HUES64 (cell line): ENCODE data around the gene AIG1.
"Not testable (repeated sequence)": the region's sequence is repeated elsewhere in the genome, so short reads cannot be mapped to it uniquely, and the experiment has no call there.

Experiments
- H3K27ac ChIP-seq: 2 replicates; pipeline ENCODE4 v1.7.0; 2013; ENCODE audit warnings: low read depth, low read length, inconsistent platforms
- H3K27me3 ChIP-seq: 2 replicates; pipeline ENCODE4 v1.6.1; 2013; ENCODE audit warnings: mild to moderate bottlenecking, low read length; ENCODE audit not compliant: insufficient read depth
- H3K36me3 ChIP-seq: 2 replicates; pipeline ENCODE4 v1.6.1; 2013; ENCODE audit warnings: mild to moderate bottlenecking, low read length; ENCODE audit not compliant: insufficient read depth
- H3K4me1 ChIP-seq: 2 replicates; pipeline ENCODE4 v1.6.1; 2013; ENCODE audit warnings: mild to moderate bottlenecking, low read length, moderate library complexity; ENCODE audit not compliant: insufficient read depth
- H3K4me3 ChIP-seq: 2 replicates; pipeline ENCODE4 v1.5.1; 2013; ENCODE audit warnings: mild to moderate bottlenecking, low read length, moderate library complexity
- H3K9ac ChIP-seq: 2 replicates; pipeline ENCODE4 v1.6.1; 2013; ENCODE audit warnings: mild to moderate bottlenecking, low read depth, low read length
- H3K9me3 ChIP-seq: 2 replicates; pipeline ENCODE4 v1.6.1; 2013; ENCODE audit warnings: low read depth, low read length; ENCODE audit not compliant: insufficient read depth
- WGBS: fragments of 150-250, 120-280 bp; methylation state at CpG from one replicate; pipeline ENCODE4 v1.1.7; 2013; ENCODE audit warnings: missing lambda C conversion rate; 5-methylcytosine and 5-hydroxymethylcytosine counted together

Gene AIG1

DNA sequence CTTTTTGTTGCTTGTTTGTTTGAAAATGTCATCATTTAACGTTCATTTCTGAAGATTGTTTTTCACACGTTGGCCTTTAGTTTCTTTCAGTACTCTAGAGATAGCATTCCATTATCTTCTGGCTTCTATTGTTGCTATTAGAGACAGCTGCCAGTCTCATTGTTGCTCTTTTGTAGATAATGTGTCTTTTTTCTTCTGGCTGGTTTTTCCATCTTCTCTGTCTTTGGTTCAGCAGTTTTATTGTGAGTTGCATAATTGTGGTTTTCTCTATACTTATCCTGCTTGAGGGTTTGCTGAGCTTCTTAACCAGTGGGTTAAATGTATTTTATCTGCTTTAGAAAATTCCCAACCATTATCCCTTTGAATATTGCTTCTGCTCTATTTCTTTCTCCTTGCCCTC lies 23.2 kb upstream of the AIG1 start:
- Histone ChIP-seq H3K4me1 (no peaks in the 10 kb centered on the region), H3K27me3 (no peaks in the 10 kb centered on the region), H3K4me3 (no peak overlapping the region), H3K9ac (no peak overlapping the region), H3K9me3 (no peaks in the 10 kb centered on the region), H3K36me3 (no peaks in the 10 kb centered on the region), H3K27ac (no peak overlapping the region)
- 90% methylated on average over 2 of the region's 2 CpGs for WGBS

DNA sequence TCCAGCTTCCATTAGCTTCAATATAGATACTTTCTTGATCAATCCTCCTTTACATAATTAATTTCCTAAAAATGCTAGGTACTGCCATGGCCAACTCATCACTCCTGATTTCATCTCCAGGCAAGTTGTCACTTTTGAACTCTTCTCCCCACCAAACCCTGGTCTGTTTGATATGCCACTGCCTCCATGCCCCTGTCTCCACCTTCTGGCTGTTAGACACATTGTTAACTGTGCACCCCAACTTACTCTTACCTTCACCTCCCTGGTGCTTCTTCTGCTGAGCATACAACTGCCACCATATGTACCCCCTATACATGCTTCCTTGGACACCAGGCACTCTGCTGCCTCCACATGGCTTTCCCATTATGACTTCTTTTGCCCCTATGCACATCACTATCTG lies 21.9 kb upstream of the AIG1 start:
- Histone ChIP-seq H3K4me3 (no peak overlapping the region), H3K27ac (no peak overlapping the region), H3K9me3 (no peaks in the 10 kb centered on the region), H3K9ac (no peak overlapping the region), H3K36me3 (no peaks in the 10 kb centered on the region), H3K4me1 (no peaks in the 10 kb centered on the region), H3K27me3 (no peaks in the 10 kb centered on the region)

GRCh38 chr6:143039548-143039947 lies 21.1 kb upstream of the AIG1 start:
- Histone ChIP-seq H3K27ac (no peak overlapping the region), H3K36me3 (no peaks in the 10 kb centered on the region), H3K4me1 (no peaks in the 10 kb centered on the region), H3K9ac (no peak overlapping the region), H3K4me3 (no peak overlapping the region), H3K9me3 (no peaks in the 10 kb centered on the region), H3K27me3 (no peaks in the 10 kb centered on the region)
- 97% methylated on average over 4 of the region's 4 CpGs for WGBS

- no peak overlapping the region for H3K9ac ChIP-seq
- WGBS: 88% methylated on average over 2 of the region's 2 CpGs
Measured at GRCh38 chr6:143040018-143040417, 20.7 kb upstream of the AIG1 start.

DNA sequence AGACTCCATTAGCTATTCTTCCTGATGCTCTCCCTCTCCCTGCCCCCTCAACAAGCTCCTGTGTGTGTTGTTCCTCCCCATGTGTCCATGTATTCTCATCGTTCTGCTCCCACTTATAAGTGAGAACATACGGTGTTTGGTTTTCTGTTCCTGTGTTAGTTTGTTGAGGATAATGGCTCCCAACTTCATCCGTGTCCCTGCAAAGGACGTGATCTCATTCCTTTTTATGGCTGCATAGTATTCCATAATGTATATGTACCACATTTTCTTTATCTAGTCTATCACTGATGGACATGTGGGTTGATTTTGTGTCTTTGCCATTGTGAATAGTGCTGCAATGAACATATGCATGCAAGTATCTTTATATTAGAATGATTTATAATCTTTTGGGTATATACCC lies 16.3 kb upstream of the AIG1 start:
- H3K9me3 ChIP-seq, H3K27ac ChIP-seq, H3K27me3 ChIP-seq, H3K4me1 ChIP-seq, H3K9ac ChIP-seq, H3K36me3 ChIP-seq, H3K4me3 ChIP-seq: not testable (repeated sequence)
- 100% methylated on average over 2 of the region's 4 CpGs for WGBS

More at GRCh38 chr6:143040018-143040417, 20.7 kb upstream of the AIG1 start:
- Histone ChIP-seq H3K4me1 (no peaks in the 10 kb centered on the region), H3K27me3 (no peaks in the 10 kb centered on the region), H3K27ac (no peak overlapping the region), H3K4me3 (no peak overlapping the region), H3K36me3 (no peaks in the 10 kb centered on the region), H3K9me3 (no peaks in the 10 kb centered on the region)

- 96% methylated on average over 10 of the region's 10 CpGs for WGBS
- Histone ChIP-seq H3K9ac (no peak overlapping the region), H3K4me1 (no peaks in the 10 kb centered on the region), H3K36me3 (no peaks in the 10 kb centered on the region), H3K9me3 (0 out of 2 replicates have a peak, but pooled peaks cover 7% of the 10 kb centered on the region), H3K27ac (no peak overlapping the region), H3K27me3 (no peaks in the 10 kb centered on the region), H3K4me3 (no peak overlapping the region)
Measured at GRCh38 chr6:143049611-143050010, 11.1 kb upstream of the AIG1 start.

GRCh38 chr6:143050509-143050908 lies 10.2 kb upstream of the AIG1 start:
- Histone ChIP-seq H3K4me1 (0 out of 2 replicates have a peak, but pooled peaks cover 5% of the 10 kb centered on the region), H3K27me3 (no peaks in the 10 kb centered on the region), H3K9me3 (0 out of 2 replicates have a peak, but pooled peaks cover 7% of the 10 kb centered on the region), H3K9ac (no peak overlapping the region), H3K27ac (no peak overlapping the region), H3K36me3 (no peaks in the 10 kb centered on the region), H3K4me3 (no peak overlapping the region)
- 89% methylated on average over 1 of the region's 2 CpGs for WGBS

GRCh38 chr6:143052282-143052681 lies 8.4 kb upstream of the AIG1 start:
- WGBS: 91% methylated on average over 5 of the region's 5 CpGs
- no peaks in the 10 kb centered on the region for H3K36me3 ChIP-seq
- no peaks in the 10 kb centered on the region for H3K27me3 ChIP-seq
- 0 out of 2 replicates have a peak, but pooled peaks cover 7% of the 10 kb centered on the region for H3K9me3 ChIP-seq
- no peak overlapping the region for H3K27ac ChIP-seq
- H3K4me1 ChIP-seq: 0 out of 2 replicates have a peak, but pooled peaks cover 15% of the 10 kb centered on the region
- no peak overlapping the region for H3K9ac ChIP-seq
- H3K4me3 ChIP-seq: no peak overlapping the region

- no peaks in the 10 kb centered on the region for H3K27me3 ChIP-seq
- H3K9me3 ChIP-seq: 0 out of 2 replicates have a peak, but pooled peaks cover 7% of the 10 kb centered on the region
- no peaks in the 10 kb centered on the region for H3K36me3 ChIP-seq
- H3K4me1 ChIP-seq: 0 out of 2 replicates have a peak, but pooled peaks cover 15% of the 10 kb centered on the region
- H3K4me3 ChIP-seq: no peak overlapping the region
- H3K9ac ChIP-seq: no peak overlapping the region
- WGBS: 96% methylated on average over 3 of the region's 3 CpGs
- no peak overlapping the region for H3K27ac ChIP-seq
Measured at GRCh38 chr6:143053856-143054255, 6.8 kb upstream of the AIG1 start.

- Histone ChIP-seq H3K9me3 (0 out of 2 replicates have a peak, but pooled peaks cover 2% of the 10 kb centered on the region), H3K36me3 (no peaks in the 10 kb centered on the region), H3K9ac (no peak overlapping the region), H3K27me3 (no peaks in the 10 kb centered on the region), H3K27ac (no peak overlapping the region), H3K4me3 (no peak overlapping the region), H3K4me1 (peaks cover 17% of the 10 kb centered on the region; the same call in 1 of the 2 replicates)
- WGBS: 95% methylated on average over 2 of the region's 2 CpGs
Measured at GRCh38 chr6:143054329-143054728, 6.4 kb upstream of the AIG1 start.

- Histone ChIP-seq H3K27me3 (no peaks in the 10 kb centered on the region), H3K9me3 (no peaks in the 10 kb centered on the region), H3K9ac (no peak overlapping the region), H3K27ac (no peak overlapping the region), H3K36me3 (no peaks in the 10 kb centered on the region), H3K4me1 (peaks cover 25% of the 10 kb centered on the region; the same call in 1 of the 2 replicates), H3K4me3 (no peak overlapping the region)
- 94% methylated on average over 2 of the region's 2 CpGs for WGBS
Measured at GRCh38 chr6:143055213-143055612, 5.5 kb upstream of the AIG1 start.

GRCh38 chr6:143055891-143056290 lies 4.8 kb upstream of the AIG1 start:
- Histone ChIP-seq H3K4me1 (peaks cover 25% of the 10 kb centered on the region; the same call in 1 of the 2 replicates), H3K4me3 (no peak overlapping the region), H3K27ac (no peak overlapping the region), H3K36me3 (no peaks in the 10 kb centered on the region), H3K27me3 (no peaks in the 10 kb centered on the region), H3K9me3 (no peaks in the 10 kb centered on the region), H3K9ac (no peak overlapping the region)
- 74% methylated on average over 4 of the region's 4 CpGs for WGBS
